ENCODE results near the gene BARHL1.

The BARHL1 gene

GRCh38 chr9:132610661-132611060, 28.3 kb downstream of the BARHL1 start:
- peak; percentile 51 for DNase-seq (ENCODE audit: low spot score)
- no peak for FAIRE-seq

GRCh38 chr9:132614324-132614723, 31.9 kb downstream of the BARHL1 start:
- FAIRE-seq (no peak), DNase-seq (ENCODE audit: low spot score) (no peak)

- FAIRE-seq (no peak), DNase-seq (ENCODE audit: low spot score) (no peak)
Measured at GRCh38 chr9:132615774-132616173, 33.4 kb downstream of the BARHL1 start.

GRCh38 chr9:132616725-132617124, 34.3 kb downstream of the BARHL1 start:
- no peak for FAIRE-seq
- no peak for DNase-seq (ENCODE audit: low spot score)

GRCh38 chr9:132622159-132622558, 39.8 kb downstream of the BARHL1 start:
- no peak for DNase-seq (ENCODE audit: low spot score)
- FAIRE-seq = no peak

GRCh38 chr9:132626285-132626684, 43.9 kb downstream of the BARHL1 start:
- FAIRE-seq = no peak
- no peak for DNase-seq (ENCODE audit: low spot score)

GRCh38 chr9:132627106-132627505, 44.7 kb downstream of the BARHL1 start:
- no peak for DNase-seq (ENCODE audit: low spot score)
- FAIRE-seq = no peak

GRCh38 chr9:132627594-132627993, 45.2 kb downstream of the BARHL1 start:
- DNase-seq (ENCODE audit: low spot score) (no peak), FAIRE-seq (no peak)

GRCh38 chr9:132628746-132629145, 46.3 kb downstream of the BARHL1 start:
- DNase-seq (ENCODE audit: low spot score) = no peak
- no peak for FAIRE-seq

- FAIRE-seq = no peak
- no peak for DNase-seq (ENCODE audit: low spot score)
Measured at GRCh38 chr9:132630116-132630515, 47.7 kb downstream of the BARHL1 start.

- no peak for FAIRE-seq
- no peak for DNase-seq (ENCODE audit: low spot score)
Measured at GRCh38 chr9:132630811-132631210, 48.4 kb downstream of the BARHL1 start.

GRCh38 chr9:132631280-132631679, 48.9 kb downstream of the BARHL1 start:
- FAIRE-seq (no peak), DNase-seq (ENCODE audit: low spot score) (peak; percentile 63)

GRCh38 chr9:132631685-132632084, 49.3 kb downstream of the BARHL1 start:
- no peak for FAIRE-seq
- DNase-seq (ENCODE audit: low spot score) = no peak

- FAIRE-seq (no peak), DNase-seq (ENCODE audit: low spot score) (no peak)
Measured at GRCh38 chr9:132632413-132633129, 50.2 kb downstream of the BARHL1 start.

- no peak for FAIRE-seq
- DNase-seq (ENCODE audit: low spot score) = no peak
Measured at GRCh38 chr9:132634327-132634726, 51.9 kb downstream of the BARHL1 start.

- DNase-seq (ENCODE audit: low spot score) = no peak
- no peak for FAIRE-seq
Measured at GRCh38 chr9:132637351-132637750, 54.9 kb downstream of the BARHL1 start.

GRCh38 chr9:132637801-132638200, 55.4 kb downstream of the BARHL1 start:
- no peak for FAIRE-seq
- DNase-seq (ENCODE audit: low spot score) = no peak

- no peak for DNase-seq (ENCODE audit: low spot score)
- FAIRE-seq = no peak
Measured at GRCh38 chr9:132638240-132638639, 55.8 kb downstream of the BARHL1 start.

- FAIRE-seq (no peak), DNase-seq (ENCODE audit: low spot score) (no peak)
Measured at GRCh38 chr9:132639322-132639721, 56.9 kb downstream of the BARHL1 start.
